ENCODE data around the gene EPRS1. TPM values are rescaled to one million over a fixed set of nuclear protein-coding genes. Genes with fewer than 3 reads are reported as not detected.

Gene EPRS1
- total and polyA plus RNA-seq, 10 donors = 34.6 to 72.2 (median 58.3) TPM

DNA sequence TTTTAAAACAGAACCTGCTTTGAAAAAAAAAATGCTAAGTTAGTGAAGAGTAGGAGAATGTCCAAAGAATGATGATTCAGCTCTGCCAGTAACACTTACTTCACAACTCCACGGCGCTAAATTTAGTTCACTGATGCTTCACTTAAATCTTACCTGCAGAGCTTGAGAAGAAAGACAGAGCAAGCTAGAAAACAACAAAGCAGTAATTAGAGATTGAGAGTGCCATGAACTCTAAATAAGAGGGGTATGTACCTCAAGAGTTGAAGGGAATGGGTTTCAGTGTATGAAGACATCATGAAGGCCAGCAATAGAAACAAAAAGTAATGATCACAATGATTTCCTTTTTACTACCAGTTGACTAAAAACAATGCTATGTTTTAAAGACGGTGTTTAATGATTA lies 32.8 kb downstream of the EPRS1 start:
- H3K4me3 ChIP-seq = no peak overlapping the region
- peaks cover 0 to 5% (median 2%) of the 10 kb centered on the region in 6 donors for H3K4me1 ChIP-seq
- 80 to 89% (median 87%) methylated on average over 3 of the region's 3 CpGs for WGBS, 5 donors
- peaks cover 0 to 98% (median 57%) of the 10 kb centered on the region in 6 donors for H3K36me3 ChIP-seq
- TF ChIP-seq, protein P1, sequence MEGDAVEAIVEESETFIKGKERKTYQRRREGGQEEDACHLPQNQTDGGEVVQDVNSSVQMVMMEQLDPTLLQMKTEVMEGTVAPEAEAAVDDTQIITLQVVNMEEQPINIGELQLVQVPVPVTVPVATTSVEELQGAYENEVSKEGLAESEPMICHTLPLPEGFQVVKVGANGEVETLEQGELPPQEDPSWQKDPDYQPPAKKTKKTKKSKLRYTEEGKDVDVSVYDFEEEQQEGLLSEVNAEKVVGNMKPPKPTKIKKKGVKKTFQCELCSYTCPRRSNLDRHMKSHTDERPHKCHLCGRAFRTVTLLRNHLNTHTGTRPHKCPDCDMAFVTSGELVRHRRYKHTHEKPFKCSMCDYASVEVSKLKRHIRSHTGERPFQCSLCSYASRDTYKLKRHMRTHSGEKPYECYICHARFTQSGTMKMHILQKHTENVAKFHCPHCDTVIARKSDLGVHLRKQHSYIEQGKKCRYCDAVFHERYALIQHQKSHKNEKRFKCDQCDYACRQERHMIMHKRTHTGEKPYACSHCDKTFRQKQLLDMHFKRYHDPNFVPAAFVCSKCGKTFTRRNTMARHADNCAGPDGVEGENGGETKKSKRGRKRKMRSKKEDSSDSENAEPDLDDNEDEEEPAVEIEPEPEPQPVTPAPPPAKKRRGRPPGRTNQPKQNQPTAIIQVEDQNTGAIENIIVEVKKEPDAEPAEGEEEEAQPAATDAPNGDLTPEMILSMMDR (IDR thresholded peaks at IDR 0.05 in 8 of 11, conservative IDR thresholded peaks at IDR 0.05 in 3 of 11) = no peak
- TF ChIP-seq POLR2A (IDR thresholded peaks at IDR 0.05) = no peak
- TF ChIP-seq POLR2AphosphoS5 (IDR thresholded peaks at IDR 0.05) = no peak
- no peak overlapping the region for H3K27ac ChIP-seq
- H3K27me3 ChIP-seq (replicated peaks in 1 of 7) = no peaks in the 10 kb centered on the region
- DNase-seq = no peak
- intact Hi-C loops (cut with DNase I; ENCODE audit: low total_unique reads) = no loop called here
- no peaks in the 10 kb centered on the region for H3K9me3 ChIP-seq

DNA sequence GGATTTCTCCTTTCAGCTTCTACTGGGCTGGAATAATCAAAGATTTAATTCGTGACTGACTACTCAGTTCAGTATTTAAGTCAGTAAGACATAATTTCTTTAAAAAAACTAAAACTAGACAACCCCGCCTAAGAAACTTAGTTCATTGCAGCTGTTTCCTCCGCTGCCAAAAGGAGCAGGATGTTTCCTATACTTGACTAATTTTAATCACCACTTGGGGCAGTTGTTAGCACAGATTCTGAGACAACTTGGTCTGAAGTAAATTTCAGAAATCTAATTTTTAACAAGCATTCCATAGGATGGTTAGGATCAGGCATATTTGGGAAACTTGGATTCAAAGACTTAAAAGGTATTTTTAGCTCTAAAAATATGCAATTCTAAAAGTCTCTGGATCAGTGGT lies 34.0 kb downstream of the EPRS1 start:
- Histone ChIP-seq H3K4me1 (peaks cover 0 to 5% (median 2%) of the 10 kb centered on the region in 6 donors), H3K27ac (no peak overlapping the region), H3K27me3 (replicated peaks in 1 of 7) (no peaks in the 10 kb centered on the region), H3K36me3 (peaks cover 0 to 98% (median 57%) of the 10 kb centered on the region in 6 donors), H3K4me3 (no peak overlapping the region), H3K9me3 (no peaks in the 10 kb centered on the region)
- WGBS, 5 donors = 27 to 33% (median 30%) methylated on average over 3 of the region's 3 CpGs
- DNase-seq = no peak
- TF ChIP-seq, protein P1 (IDR thresholded peaks at IDR 0.05 in 8 of 11, conservative IDR thresholded peaks at IDR 0.05 in 3 of 11) = no peak
- TF ChIP-seq POLR2AphosphoS5 (IDR thresholded peaks at IDR 0.05) (no peak), POLR2A (IDR thresholded peaks at IDR 0.05) (no peak)
- intact Hi-C loops (cut with DNase I; ENCODE audit: low total_unique reads) = no loop called here

DNA sequence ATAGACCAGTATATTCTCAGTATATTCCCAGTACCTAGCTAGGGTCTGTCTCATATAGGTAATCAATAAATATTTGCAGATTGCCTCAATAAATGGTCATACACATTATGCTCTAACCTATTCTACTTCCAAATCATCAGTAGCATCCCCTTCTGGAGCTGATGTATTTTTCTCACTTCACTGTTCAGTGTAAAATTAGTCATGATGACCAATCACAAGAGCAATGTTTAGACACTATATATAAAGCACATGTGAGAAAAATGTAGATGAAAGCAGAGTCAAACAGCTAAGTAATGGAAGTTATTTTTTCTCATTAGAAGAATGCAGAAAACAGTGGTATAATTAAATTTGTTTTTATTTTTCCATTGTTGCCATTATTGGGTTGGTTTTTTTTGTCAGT lies 34.7 kb downstream of the EPRS1 start:
- intact Hi-C loops (cut with DNase I; ENCODE audit: low total_unique reads) = no loop called here
- no peaks in the 10 kb centered on the region for H3K27me3 ChIP-seq (replicated peaks in 1 of 7)
- DNase-seq = no peak
- H3K36me3 ChIP-seq = peaks cover 0 to 98% (median 56%) of the 10 kb centered on the region in 6 donors
- TF ChIP-seq POLR2AphosphoS5 (IDR thresholded peaks at IDR 0.05) = no peak
- TF ChIP-seq, protein P1 (IDR thresholded peaks at IDR 0.05 in 8 of 11, conservative IDR thresholded peaks at IDR 0.05 in 3 of 11) = no peak
- no peak for TF ChIP-seq POLR2A (IDR thresholded peaks at IDR 0.05)
- no peak overlapping the region for H3K4me3 ChIP-seq
- no peak overlapping the region for H3K27ac ChIP-seq
- H3K9me3 ChIP-seq = no peaks in the 10 kb centered on the region
- peaks cover 0 to 5% (median 2%) of the 10 kb centered on the region in 6 donors for H3K4me1 ChIP-seq

DNA sequence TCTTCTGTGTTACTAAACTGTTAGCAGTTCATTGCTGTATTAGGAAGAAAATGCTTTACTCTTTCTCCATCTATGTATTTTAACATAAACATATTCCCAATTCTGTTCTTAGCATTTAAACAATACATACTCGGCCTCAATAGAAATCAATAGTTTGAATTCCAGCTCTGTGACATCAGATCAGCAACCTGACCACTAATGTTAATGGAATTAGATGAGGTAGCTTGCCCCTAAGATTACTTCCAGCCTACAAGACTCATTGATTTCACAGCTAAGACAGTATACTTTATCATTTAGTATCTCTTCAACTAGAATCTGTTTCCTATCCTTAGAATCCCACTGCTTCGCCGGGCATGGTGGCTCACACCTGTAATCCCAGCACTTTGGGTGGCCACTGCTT lies 38.9 kb downstream of the EPRS1 start:
- Histone ChIP-seq H3K27ac (no peak overlapping the region), H3K4me3 (no peak overlapping the region), H3K27me3 (replicated peaks in 1 of 7) (no peaks in the 10 kb centered on the region), H3K36me3 (peaks cover 0 to 98% (median 71%) of the 10 kb centered on the region in 6 donors), H3K4me1 (no peaks in the 10 kb centered on the region), H3K9me3 (no peaks in the 10 kb centered on the region)
- 78 to 99% (median 98%) methylated on average over 3 of the region's 3 CpGs for WGBS, 5 donors
- TF ChIP-seq POLR2AphosphoS5 (IDR thresholded peaks at IDR 0.05) (no peak), POLR2A (IDR thresholded peaks at IDR 0.05) (no peak)
- TF ChIP-seq, protein P1 (IDR thresholded peaks at IDR 0.05 in 8 of 11, conservative IDR thresholded peaks at IDR 0.05 in 3 of 11) = no peak
- DNase-seq = no peak
- intact Hi-C loops (cut with DNase I; ENCODE audit: low total_unique reads) = no loop called here

Data from spleen (tissue), 11 donors.